HG03571 (cell line): Measurements from ENCODE around the gene HYDIN.
"Not testable (repeated sequence)": the region's sequence is repeated elsewhere in the genome, so short reads cannot be mapped to it uniquely, and the experiment has no call there.

Source experiments
- ATAC-seq: cut with Tn5 transposase; IDR thresholded peaks from one replicate; pipeline ENCODE4 v1.9.1; 2021; ENCODE audit not compliant: unreplicated experiment

The HYDIN gene

GRCh38 chr16:71143246-71143645 is 87.3 kb downstream of the HYDIN start:
- ATAC-seq: not testable (repeated sequence)

- ATAC-seq: not testable (repeated sequence)
These were observed 120.0 kb downstream of the HYDIN start for GRCh38 chr16:71110565-71110964.

- ATAC-seq: not testable (repeated sequence)
These were observed 120.8 kb downstream of the HYDIN start for GRCh38 chr16:71109656-71110208.

GRCh38 chr16:71105881-71106280 is 124.6 kb downstream of the HYDIN start:
- not testable (repeated sequence) for ATAC-seq

GRCh38 chr16:71083573-71083972 is 146.9 kb downstream of the HYDIN start:
- not testable (repeated sequence) for ATAC-seq

- not testable (repeated sequence) for ATAC-seq
These were observed 149.7 kb downstream of the HYDIN start for GRCh38 chr16:71080777-71081176.

- not testable (repeated sequence) for ATAC-seq
These were observed 150.3 kb downstream of the HYDIN start for GRCh38 chr16:71080262-71080661.

GRCh38 chr16:71070651-71071050 is 159.9 kb downstream of the HYDIN start:
- ATAC-seq: not testable (repeated sequence)

- ATAC-seq: not testable (repeated sequence)
These were observed 160.7 kb downstream of the HYDIN start for GRCh38 chr16:71069842-71070241.

- not testable (repeated sequence) for ATAC-seq
These were observed 176.5 kb downstream of the HYDIN start for GRCh38 chr16:71053897-71054609.

GRCh38 chr16:71050307-71050706 is 180.2 kb downstream of the HYDIN start:
- not testable (repeated sequence) for ATAC-seq

- not testable (repeated sequence) for ATAC-seq
These were observed 191.0 kb downstream of the HYDIN start for GRCh38 chr16:71039368-71040111.

GRCh38 chr16:71038421-71038820 is 192.1 kb downstream of the HYDIN start:
- ATAC-seq: not testable (repeated sequence)

- not testable (repeated sequence) for ATAC-seq
These were observed 192.5 kb downstream of the HYDIN start for GRCh38 chr16:71037987-71038386.

- not testable (repeated sequence) for ATAC-seq
These were observed 202.3 kb downstream of the HYDIN start for GRCh38 chr16:71028032-71028727.

GRCh38 chr16:71027511-71027910 is 203.0 kb downstream of the HYDIN start:
- not testable (repeated sequence) for ATAC-seq

- ATAC-seq: not testable (repeated sequence)
These were observed 206.6 kb downstream of the HYDIN start for GRCh38 chr16:71023851-71024439.

GRCh38 chr16:71021961-71022537 is 208.5 kb downstream of the HYDIN start:
- not testable (repeated sequence) for ATAC-seq

GRCh38 chr16:71019067-71019682 is 211.3 kb downstream of the HYDIN start:
- ATAC-seq: not testable (repeated sequence)

GRCh38 chr16:71015419-71015818 is 215.1 kb downstream of the HYDIN start:
- not testable (repeated sequence) for ATAC-seq
